ENCODE results near the gene TXNDC12.

DNA sequence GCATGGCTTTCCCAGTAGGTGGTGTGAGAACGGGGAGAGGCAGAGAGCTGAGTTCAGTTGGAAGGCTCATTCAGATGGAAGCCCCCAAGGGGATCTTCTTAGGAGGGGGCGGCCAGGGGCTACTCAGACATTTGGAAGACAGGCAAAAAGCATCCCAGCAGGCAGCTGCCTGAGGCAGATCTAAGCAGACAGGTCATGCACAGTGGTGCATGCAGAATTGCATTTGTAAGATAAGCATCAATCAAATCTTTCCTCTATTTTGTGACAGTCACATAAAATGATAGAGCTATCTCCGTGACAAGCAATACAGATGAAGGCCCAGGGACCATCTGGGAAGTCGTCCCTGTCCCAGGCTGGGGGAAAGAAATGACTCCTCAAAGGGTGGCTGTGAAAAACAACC lies 68.3 kb downstream of the TXNDC12 start:
- TF ChIP-seq, protein P1, sequence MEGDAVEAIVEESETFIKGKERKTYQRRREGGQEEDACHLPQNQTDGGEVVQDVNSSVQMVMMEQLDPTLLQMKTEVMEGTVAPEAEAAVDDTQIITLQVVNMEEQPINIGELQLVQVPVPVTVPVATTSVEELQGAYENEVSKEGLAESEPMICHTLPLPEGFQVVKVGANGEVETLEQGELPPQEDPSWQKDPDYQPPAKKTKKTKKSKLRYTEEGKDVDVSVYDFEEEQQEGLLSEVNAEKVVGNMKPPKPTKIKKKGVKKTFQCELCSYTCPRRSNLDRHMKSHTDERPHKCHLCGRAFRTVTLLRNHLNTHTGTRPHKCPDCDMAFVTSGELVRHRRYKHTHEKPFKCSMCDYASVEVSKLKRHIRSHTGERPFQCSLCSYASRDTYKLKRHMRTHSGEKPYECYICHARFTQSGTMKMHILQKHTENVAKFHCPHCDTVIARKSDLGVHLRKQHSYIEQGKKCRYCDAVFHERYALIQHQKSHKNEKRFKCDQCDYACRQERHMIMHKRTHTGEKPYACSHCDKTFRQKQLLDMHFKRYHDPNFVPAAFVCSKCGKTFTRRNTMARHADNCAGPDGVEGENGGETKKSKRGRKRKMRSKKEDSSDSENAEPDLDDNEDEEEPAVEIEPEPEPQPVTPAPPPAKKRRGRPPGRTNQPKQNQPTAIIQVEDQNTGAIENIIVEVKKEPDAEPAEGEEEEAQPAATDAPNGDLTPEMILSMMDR (IDR thresholded peaks at IDR 0.05; ENCODE audit: borderline replicate concordance, extremely low read depth, low read length, poor library complexity, severe bottlenecking): no peak
- TF ChIP-seq EZH2 (IDR thresholded peaks at IDR 0.05; ENCODE audit: borderline replicate concordance, low read depth, low read length, severe bottlenecking): no peak

Data from DND-41 (cell line).